ENCODE results near the gene IP6K1.
A peak's percentile ranks its signal among the peaks of the same experiment; 100 is the strongest.
"Not testable (repeated sequence)": the region's sequence is repeated elsewhere in the genome, so short reads cannot be mapped to it uniquely, and the experiment has no call there.

The IP6K1 gene

GRCh38 chr3:49785565-49786356, 581 bp downstream of the IP6K1 start:
- Histone ChIP-seq H3K9me2 (ENCODE audit: low read depth, low read length) (no peaks in the 10 kb centered on the region), H4K20me1 (ENCODE audit: insufficient read depth, low read length) (no peaks in the 10 kb centered on the region), H3K27ac (ENCODE audit: low read depth, low read length, poor library complexity, severe bottlenecking) (no peak overlapping the region), H3K4me2 (ENCODE audit: low read length) (peak overlapping the region; percentile 94), H2AFZ (ENCODE audit: low read length) (no peak overlapping the region), H3K27me3 (ENCODE audit: insufficient read depth, low read length) (no peaks in the 10 kb centered on the region), H3K9ac (ENCODE audit: low read length) (peak overlapping the region; percentile 71), H3K36me3 (ENCODE audit: insufficient read depth, low read length) (peaks cover 8% of the 10 kb centered on the region; the same call in 1 of the 2 replicates), H3K4me1 (ENCODE audit: insufficient read depth, low read length, severe bottlenecking) (peaks cover 26% of the 10 kb centered on the region), H3F3A (ENCODE audit: insufficient read depth, low read length) (no peaks in the 10 kb centered on the region), H3K79me2 (ENCODE audit: insufficient read depth, low read length) (peaks cover 9% of the 10 kb centered on the region), H3K9me3 (ENCODE audit: low read length) (no peaks in the 10 kb centered on the region), H3K4me3 (ENCODE audit: low read depth, low read length, poor library complexity, severe bottlenecking) (peak overlapping the region; percentile 78)
- no peak for TF ChIP-seq CTCF (IDR thresholded peaks at IDR 0.05; ENCODE audit: low read length)
- TF ChIP-seq EZH2 (IDR thresholded peaks at IDR 0.05; ENCODE audit: borderline replicate concordance, low read length) = no peak

GRCh38 chr3:49782277-49782676, 4.1 kb downstream of the IP6K1 start:
- not testable (repeated sequence) for H3K9me3 ChIP-seq (ENCODE audit: low read length); H3K4me2 ChIP-seq (ENCODE audit: low read length); H4K20me1 ChIP-seq (ENCODE audit: insufficient read depth, low read length); H3K27me3 ChIP-seq (ENCODE audit: insufficient read depth, low read length); H2AFZ ChIP-seq (ENCODE audit: low read length); H3K9me2 ChIP-seq (ENCODE audit: low read depth, low read length); H3K4me3 ChIP-seq (ENCODE audit: low read depth, low read length, poor library complexity, severe bottlenecking); H3F3A ChIP-seq (ENCODE audit: insufficient read depth, low read length); H3K9ac ChIP-seq (ENCODE audit: low read length); H3K27ac ChIP-seq (ENCODE audit: low read depth, low read length, poor library complexity, severe bottlenecking)
- peaks cover 25% of the 10 kb centered on the region for H3K79me2 ChIP-seq (ENCODE audit: insufficient read depth, low read length)
- H3K4me1 ChIP-seq (ENCODE audit: insufficient read depth, low read length, severe bottlenecking) = peaks cover 24% of the 10 kb centered on the region
- peaks cover 18% of the 10 kb centered on the region; the same call in 1 of the 2 replicates for H3K36me3 ChIP-seq (ENCODE audit: insufficient read depth, low read length)

GRCh38 chr3:49781415-49782199, 4.7 kb downstream of the IP6K1 start:
- Histone ChIP-seq H4K20me1 (ENCODE audit: insufficient read depth, low read length) (no peaks in the 10 kb centered on the region), H3K36me3 (ENCODE audit: insufficient read depth, low read length) (peaks cover 18% of the 10 kb centered on the region; the same call in 1 of the 2 replicates), H3K9ac (ENCODE audit: low read length) (no peak overlapping the region), H3K4me2 (ENCODE audit: low read length) (no peak overlapping the region), H3K4me1 (ENCODE audit: insufficient read depth, low read length, severe bottlenecking) (peaks cover 18% of the 10 kb centered on the region), H3K9me2 (ENCODE audit: low read depth, low read length) (no peaks in the 10 kb centered on the region), H3K9me3 (ENCODE audit: low read length) (no peaks in the 10 kb centered on the region), H3K79me2 (ENCODE audit: insufficient read depth, low read length) (peaks cover 25% of the 10 kb centered on the region), H3K27me3 (ENCODE audit: insufficient read depth, low read length) (no peaks in the 10 kb centered on the region), H3F3A (ENCODE audit: insufficient read depth, low read length) (no peaks in the 10 kb centered on the region), H3K4me3 (ENCODE audit: low read depth, low read length, poor library complexity, severe bottlenecking) (no peak overlapping the region), H2AFZ (ENCODE audit: low read length) (no peak overlapping the region), H3K27ac (ENCODE audit: low read depth, low read length, poor library complexity, severe bottlenecking) (no peak overlapping the region)
- TF ChIP-seq CTCF (IDR thresholded peaks at IDR 0.05; ENCODE audit: low read length) (no peak), EZH2 (IDR thresholded peaks at IDR 0.05; ENCODE audit: borderline replicate concordance, low read length) (no peak)

GRCh38 chr3:49780975-49781365, 5.4 kb downstream of the IP6K1 start:
- not testable (repeated sequence) for H3K4me3 ChIP-seq (ENCODE audit: low read depth, low read length, poor library complexity, severe bottlenecking); H3K27me3 ChIP-seq (ENCODE audit: insufficient read depth, low read length); H3K27ac ChIP-seq (ENCODE audit: low read depth, low read length, poor library complexity, severe bottlenecking); H3F3A ChIP-seq (ENCODE audit: insufficient read depth, low read length); H2AFZ ChIP-seq (ENCODE audit: low read length); H3K9ac ChIP-seq (ENCODE audit: low read length); H4K20me1 ChIP-seq (ENCODE audit: insufficient read depth, low read length); H3K9me3 ChIP-seq (ENCODE audit: low read length); H3K9me2 ChIP-seq (ENCODE audit: low read depth, low read length); H3K4me2 ChIP-seq (ENCODE audit: low read length)
- H3K4me1 ChIP-seq (ENCODE audit: insufficient read depth, low read length, severe bottlenecking) = peaks cover 18% of the 10 kb centered on the region
- H3K36me3 ChIP-seq (ENCODE audit: insufficient read depth, low read length) = peaks cover 18% of the 10 kb centered on the region; the same call in 1 of the 2 replicates
- H3K79me2 ChIP-seq (ENCODE audit: insufficient read depth, low read length) = peaks cover 25% of the 10 kb centered on the region

Data from OCI-LY1 (cell line).